Fibroblast of pulmonary artery (primary cell): Measurements from ENCODE around the gene MRAS.
A peak's percentile ranks its signal among the peaks of the same experiment; 100 is the strongest.

Experiments used
- DNase-seq: peaks from one replicate; pipeline ENCODE4 v3.0.0-alpha.2; 2010; ENCODE audit warnings: low read depth
- H3K4me3 ChIP-seq: replicated peaks from 2 replicates; pipeline ENCODE4 v1.5.1; 2011; ENCODE audit warnings: low read depth, mild to moderate bottlenecking, control low read depth, low read length, moderate library complexity
- TF ChIP-seq, protein P1 (sequence below): IDR thresholded peaks from 2 replicates; pipeline ENCODE4 v1.5.1; 2011; ENCODE audit warnings: mild to moderate bottlenecking, control low read depth, low read length, inconsistent platforms; ENCODE audit errors: missing control alignments

Gene MRAS

DNA sequence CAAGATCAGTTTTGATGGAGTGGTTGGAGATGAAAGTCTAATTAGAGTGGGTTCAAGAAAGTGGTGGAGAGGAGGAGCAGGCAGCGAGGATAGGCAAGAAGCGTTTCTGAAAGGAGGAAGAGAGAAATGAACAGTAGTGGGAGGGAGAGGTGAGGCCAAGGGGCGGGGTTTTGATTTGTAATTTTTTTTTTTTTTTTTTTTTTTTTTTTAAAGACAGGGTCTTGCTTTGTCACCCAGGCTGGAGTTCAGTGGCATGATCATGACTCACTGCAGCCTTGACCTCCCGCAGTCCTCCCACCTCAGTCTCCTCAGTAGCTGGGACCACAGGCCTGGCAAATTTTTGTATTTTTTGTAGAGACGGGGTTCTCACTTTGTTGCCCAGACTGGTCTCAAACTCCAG is 36.6 kb downstream of the MRAS start:
- DNase-seq, result no peak
- TF ChIP-seq, protein P1, sequence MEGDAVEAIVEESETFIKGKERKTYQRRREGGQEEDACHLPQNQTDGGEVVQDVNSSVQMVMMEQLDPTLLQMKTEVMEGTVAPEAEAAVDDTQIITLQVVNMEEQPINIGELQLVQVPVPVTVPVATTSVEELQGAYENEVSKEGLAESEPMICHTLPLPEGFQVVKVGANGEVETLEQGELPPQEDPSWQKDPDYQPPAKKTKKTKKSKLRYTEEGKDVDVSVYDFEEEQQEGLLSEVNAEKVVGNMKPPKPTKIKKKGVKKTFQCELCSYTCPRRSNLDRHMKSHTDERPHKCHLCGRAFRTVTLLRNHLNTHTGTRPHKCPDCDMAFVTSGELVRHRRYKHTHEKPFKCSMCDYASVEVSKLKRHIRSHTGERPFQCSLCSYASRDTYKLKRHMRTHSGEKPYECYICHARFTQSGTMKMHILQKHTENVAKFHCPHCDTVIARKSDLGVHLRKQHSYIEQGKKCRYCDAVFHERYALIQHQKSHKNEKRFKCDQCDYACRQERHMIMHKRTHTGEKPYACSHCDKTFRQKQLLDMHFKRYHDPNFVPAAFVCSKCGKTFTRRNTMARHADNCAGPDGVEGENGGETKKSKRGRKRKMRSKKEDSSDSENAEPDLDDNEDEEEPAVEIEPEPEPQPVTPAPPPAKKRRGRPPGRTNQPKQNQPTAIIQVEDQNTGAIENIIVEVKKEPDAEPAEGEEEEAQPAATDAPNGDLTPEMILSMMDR, result no peak
- no peak overlapping the region for H3K4me3 ChIP-seq

DNA sequence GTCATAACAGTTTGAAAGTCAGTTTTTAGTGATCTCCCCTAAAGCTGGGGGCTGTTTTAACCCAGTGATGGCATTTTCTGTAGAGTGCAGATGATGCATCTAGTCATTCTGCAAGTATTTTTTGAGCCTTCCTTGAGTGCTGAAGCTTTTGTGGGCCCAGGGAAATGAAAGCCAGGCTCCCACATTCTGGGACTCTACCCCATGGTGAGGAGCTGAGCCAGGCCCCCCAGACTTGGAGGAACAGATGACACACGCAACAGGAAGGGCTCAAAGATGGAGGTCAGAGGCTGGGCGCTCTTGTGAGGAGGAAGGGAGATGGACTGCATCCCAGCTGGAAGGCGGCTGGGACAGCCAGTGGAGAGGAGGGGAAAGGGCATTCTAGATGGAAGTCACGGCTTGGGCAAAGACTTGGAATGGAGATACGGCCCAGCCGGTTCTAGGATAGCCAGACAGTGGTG is 40.8 kb downstream of the MRAS start:
- TF ChIP-seq, protein P1, result no peak
- H3K4me3 ChIP-seq, result no peak overlapping the region
- DNase-seq, result peak; percentile 28

DNA sequence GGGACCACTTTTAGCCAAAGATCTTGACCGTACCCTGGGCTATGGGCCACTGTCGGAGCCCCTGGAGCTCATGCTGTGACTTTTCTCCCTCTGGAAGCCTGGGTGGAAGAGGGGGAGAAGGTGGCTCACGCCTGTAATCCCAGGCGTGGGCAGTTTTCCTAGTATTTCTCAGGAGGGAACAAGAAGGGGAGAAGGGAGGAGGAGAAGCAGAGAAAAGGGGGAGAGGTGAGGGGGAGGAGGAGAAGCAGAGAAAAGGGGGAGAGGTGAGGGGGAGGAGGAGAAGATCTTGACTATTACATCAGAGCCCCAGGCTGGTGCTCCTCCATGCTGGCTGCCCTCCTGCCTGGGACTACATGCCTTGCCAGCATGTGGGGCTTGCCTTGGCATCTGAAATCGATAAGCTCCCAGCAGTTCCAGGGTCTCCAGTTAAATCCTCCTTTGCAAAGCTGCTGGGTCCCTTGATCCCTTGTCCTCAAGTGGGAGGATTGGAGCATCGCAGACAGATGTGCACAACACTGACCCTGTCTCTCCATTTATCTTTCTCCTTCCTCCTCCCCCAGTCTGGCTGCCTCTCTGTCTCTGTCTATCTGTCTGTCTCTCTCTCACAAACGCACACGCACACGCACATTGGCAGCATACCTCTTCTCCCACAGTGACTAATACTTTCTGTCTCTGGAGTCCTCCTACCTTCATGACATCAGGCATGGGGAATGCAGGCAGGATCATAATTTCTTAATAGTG is 41.6 kb downstream of the MRAS start:
- no peak overlapping the region for H3K4me3 ChIP-seq
- TF ChIP-seq, protein P1, result no peak
- peak; percentile 97 for DNase-seq

DNA sequence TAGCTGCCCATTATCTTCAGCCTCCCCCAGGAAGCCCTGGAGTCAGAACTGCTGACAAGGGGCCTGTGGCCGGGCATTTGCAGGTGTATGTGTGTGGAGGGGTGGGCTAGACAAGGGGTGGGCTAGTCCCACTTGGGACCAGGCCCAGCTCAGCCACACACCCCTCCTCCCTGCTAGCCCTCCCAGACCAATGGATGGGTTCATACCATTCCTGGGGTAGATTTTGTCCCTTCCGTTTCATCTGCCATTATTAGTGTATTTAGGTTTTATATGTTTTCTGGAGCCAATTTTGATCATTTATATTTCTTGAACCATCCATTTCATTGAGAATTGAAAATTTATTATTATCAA is 42.2 kb downstream of the MRAS start:
- no peak for DNase-seq
- TF ChIP-seq, protein P1, result no peak
- no peak overlapping the region for H3K4me3 ChIP-seq

DNA sequence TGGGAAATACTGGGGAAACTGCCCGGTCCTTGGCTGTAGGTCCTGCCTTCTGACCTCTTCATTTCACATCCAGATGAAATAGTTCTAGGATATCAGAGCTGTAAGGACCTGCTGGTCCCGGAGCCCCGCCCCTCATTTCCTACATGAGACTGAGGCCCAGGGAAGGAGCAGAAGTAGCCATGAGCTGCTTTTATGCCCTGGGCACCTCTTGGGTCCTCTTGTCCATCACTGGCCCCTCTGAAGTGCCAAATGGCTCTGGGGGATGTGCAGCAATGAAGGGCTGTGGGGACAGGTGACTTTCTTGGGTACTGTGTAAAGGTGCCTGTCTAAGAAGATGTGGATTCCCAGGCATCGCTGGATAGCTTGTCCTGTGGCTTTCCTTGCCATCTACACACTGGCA is 45.8 kb downstream of the MRAS start:
- TF ChIP-seq, protein P1, result no peak
- H3K4me3 ChIP-seq, result no peak overlapping the region
- no peak for DNase-seq

DNA sequence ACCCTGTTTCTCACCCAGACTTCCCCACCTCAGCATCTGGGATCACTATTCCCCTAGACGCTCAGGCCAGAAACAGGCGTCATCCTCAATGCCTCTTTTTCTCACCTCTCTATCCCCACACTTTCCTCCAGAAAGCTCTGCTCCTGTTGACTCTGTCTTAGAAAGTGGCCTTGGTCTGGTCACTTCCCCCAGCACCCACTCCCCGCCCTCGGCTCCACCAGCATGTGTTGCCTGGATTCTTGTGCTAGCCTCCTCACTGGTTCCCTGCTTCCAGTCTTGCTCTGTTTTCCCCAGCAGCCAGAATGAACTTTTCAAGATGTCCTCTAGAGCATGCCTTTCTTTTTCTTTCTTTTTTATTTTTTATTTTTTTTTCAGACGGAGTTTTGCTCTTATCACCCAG is 46.3 kb downstream of the MRAS start:
- DNase-seq, result no peak
- TF ChIP-seq, protein P1, result no peak
- no peak overlapping the region for H3K4me3 ChIP-seq
